Parathyroid adenoma (tissue), 2 donors: ENCODE data around the gene SRP68.

Source experiments
- H2AFZ ChIP-seq: fragments of 300-600 bp; sonication (generic); one replicate; pipeline ENCODE4 v1.7.0; 2017; ENCODE audit warnings: antibody characterized with exemption, mild to moderate bottlenecking
- H3K27ac ChIP-seq: fragments of 300-600 bp; sonication (generic); one replicate; pipeline ENCODE4 v1.7.0; 2017
- H3K27me3 ChIP-seq: fragments of 300-600 bp; sonication (generic); one replicate; pipeline ENCODE4 v1.7.0; 2017; ENCODE audit warnings: low read length; ENCODE audit not compliant: control insufficient read depth, insufficient read depth
- H3K36me3 ChIP-seq: fragments of 300-600 bp; sonication (generic); one replicate; pipeline ENCODE4 v1.7.0; 2017; ENCODE audit warnings: low read length; ENCODE audit not compliant: control insufficient read depth, insufficient read depth
- H3K4me1 ChIP-seq: fragments of 300-600 bp; sonication (generic); one replicate; pipeline ENCODE4 v1.7.0; 2017; ENCODE audit warnings: control low read depth
- H3K4me2 ChIP-seq: fragments of 300-600 bp; sonication (generic); one replicate; pipeline ENCODE4 v1.7.0; 2017; ENCODE audit warnings: low read length
- H3K4me3 ChIP-seq: fragments of 300-600 bp; sonication (generic); one replicate; pipeline ENCODE4 v1.7.0; 2017; ENCODE audit warnings: low read depth, low read length
- H3K79me2 ChIP-seq: fragments of 300-600 bp; sonication (generic); one replicate; pipeline ENCODE4 v1.7.0; 2017; ENCODE audit warnings: control low read depth
- H3K9ac ChIP-seq: fragments of 300-600 bp; sonication (generic); one replicate; pipeline ENCODE4 v1.7.0; 2017; ENCODE audit warnings: mild to moderate bottlenecking
- H3K9me3 ChIP-seq: fragments of 300-600 bp; sonication (generic); one replicate; pipeline ENCODE4 v1.7.0; 2017; ENCODE audit warnings: low read length; ENCODE audit not compliant: control insufficient read depth
- CTCF ChIP-seq: fragments of 300-600 bp; sonication (generic); IDR thresholded peaks from one replicate; pipeline ENCODE4 v1.7.0; 2017; ENCODE audit warnings: antibody characterized with exemption, mild to moderate bottlenecking
- donor health status: primary hyperparathyroidism.

SRP68 gene

GRCh38 chr17:76087531-76087930, 15.2 kb upstream of the SRP68 start:
- no peak overlapping the region for H3K9ac ChIP-seq
- no peaks in the 10 kb centered on the region for H3K9me3 ChIP-seq
- no peak overlapping the region for H3K4me3 ChIP-seq
- H3K27ac ChIP-seq: no peak overlapping the region
- H3K79me2 ChIP-seq: no peaks in the 10 kb centered on the region
- H3K4me1 ChIP-seq: no peaks in the 10 kb centered on the region
- H3K36me3 ChIP-seq: no peaks in the 10 kb centered on the region
- H3K4me2 ChIP-seq: no peak overlapping the region
- H2AFZ ChIP-seq: no peak overlapping the region
- no peaks in the 10 kb centered on the region for H3K27me3 ChIP-seq
- TF ChIP-seq CTCF: no peak

- no peaks in the 10 kb centered on the region for H3K27me3 ChIP-seq
- no peaks in the 10 kb centered on the region for H3K9me3 ChIP-seq
- H3K4me3 ChIP-seq: no peak overlapping the region
- H2AFZ ChIP-seq: no peak overlapping the region
- no peak overlapping the region for H3K4me2 ChIP-seq
- H3K79me2 ChIP-seq: no peaks in the 10 kb centered on the region
- no peak overlapping the region for H3K27ac ChIP-seq
- no peak for TF ChIP-seq CTCF
- no peaks in the 10 kb centered on the region for H3K4me1 ChIP-seq
- no peaks in the 10 kb centered on the region for H3K36me3 ChIP-seq
- no peak overlapping the region for H3K9ac ChIP-seq
Observed at GRCh38 chr17:76086384-76086783, 14.1 kb upstream of the SRP68 start.

- no peaks in the 10 kb centered on the region for H3K9me3 ChIP-seq
- H3K27me3 ChIP-seq: no peaks in the 10 kb centered on the region
- no peak overlapping the region for H3K4me2 ChIP-seq
- H2AFZ ChIP-seq: no peak overlapping the region
- H3K4me1 ChIP-seq: no peaks in the 10 kb centered on the region
- H3K79me2 ChIP-seq: no peaks in the 10 kb centered on the region
- no peaks in the 10 kb centered on the region for H3K36me3 ChIP-seq
- no peak overlapping the region for H3K9ac ChIP-seq
- H3K27ac ChIP-seq: no peak overlapping the region
- no peak for TF ChIP-seq CTCF
- H3K4me3 ChIP-seq: no peak overlapping the region
Observed at GRCh38 chr17:76085731-76086366, 13.5 kb upstream of the SRP68 start.

- no peak overlapping the region for H3K4me2 ChIP-seq
- TF ChIP-seq CTCF: no peak
- no peaks in the 10 kb centered on the region for H3K36me3 ChIP-seq
- H3K9me3 ChIP-seq: no peaks in the 10 kb centered on the region
- no peak overlapping the region for H3K27ac ChIP-seq
- H3K79me2 ChIP-seq: no peaks in the 10 kb centered on the region
- H3K4me3 ChIP-seq: no peak overlapping the region
- H3K4me1 ChIP-seq: peaks cover 6% of the 10 kb centered on the region
- H2AFZ ChIP-seq: no peak overlapping the region
- H3K27me3 ChIP-seq: no peaks in the 10 kb centered on the region
- H3K9ac ChIP-seq: no peak overlapping the region
Observed at GRCh38 chr17:76085066-76085730, 12.9 kb upstream of the SRP68 start.
